Body of pancreas (tissue), 4 donors: Measurements from ENCODE around the gene DIP2A.

Source experiments
- CTCF ChIP-seq, 7 experiments: fragments of 450-650 bp in 4 of 7; fragments of 200-600 bp in 3 of 7; sonication (generic) in 3 of 7; IDR thresholded peaks; one replicate each; pipeline ENCODE4 v1.5.1; 2016 to 2019; ENCODE audit warnings: antibody characterized with exemption in 7 of 7
- POLR2A ChIP-seq, 3 donors: fragments of 450-650 bp; IDR thresholded peaks; one replicate each; pipeline ENCODE4 v1.6.1; 2016; ENCODE audit warnings: antibody characterized with exemption in 3 of 3, mild to moderate bottlenecking in 2 of 3

GRCh38 chr21:46457801-46458314 is 833 bp upstream of the DIP2A start:
- no peak for TF ChIP-seq CTCF (IDR thresholded peaks at IDR 0.05)
- TF ChIP-seq POLR2A (IDR thresholded peaks at IDR 0.05): no peak
